Sigmoid colon (tissue), 7 donors: Measurements from ENCODE around the gene ACP6. TPM values are rescaled to one million over a fixed set of nuclear protein-coding genes. Genes with fewer than 3 reads are reported as not detected.

ENCODE experiments used
- DNase-seq: peaks from one replicate; pipeline ENCODE4 v3.0.0-alpha.2; 2019
- H3K27ac ChIP-seq, 4 donors: fragments of 200-600 bp; sonication (generic); one replicate each; pipeline ENCODE4 v1.5.1; 2016 to 2019; ENCODE audit warnings: mild to moderate bottlenecking in 1 of 4
- H3K27me3 ChIP-seq, 3 donors: fragments of 200-600 bp; sonication (generic); one replicate each; pipeline ENCODE4 v1.5.1; 2019; ENCODE audit warnings: mild to moderate bottlenecking in 1 of 3
- H3K36me3 ChIP-seq, 4 donors: fragments of 200-600 bp; sonication (generic); one replicate each; pipeline ENCODE4 v1.5.1; 2016 to 2019
- H3K4me1 ChIP-seq, 4 donors: fragments of 200-600 bp; sonication (generic); one replicate each; pipeline ENCODE4 v1.5.1; 2017 to 2019
- H3K4me3 ChIP-seq, 4 donors: fragments of 200-600 bp; sonication (generic); one replicate each; pipeline ENCODE4 v1.5.1; 2017 to 2019; ENCODE audit warnings: mild to moderate bottlenecking in 2 of 4, moderate library complexity in 1 of 4
- H3K9me3 ChIP-seq, 4 donors: fragments of 200-600 bp in 3 of 4; sonication (generic) in 3 of 4; one replicate each; pipeline versions ENCODE4 v1.5.1 to v1.6.1; 2013 to 2019
- CTCF ChIP-seq, 4 experiments: fragments of 450-650 bp in 3 of 4; fragments of 200-600 bp in 1 of 4; IDR thresholded peaks; one replicate each; pipeline ENCODE4 v1.5.1; 2016 to 2019; ENCODE audit warnings: antibody characterized with exemption in 4 of 4, mild to moderate bottlenecking in 3 of 4, moderate library complexity in 2 of 4
- EP300 ChIP-seq, 4 donors: sonication (generic); formaldehyde crosslinking; IDR thresholded peaks; one replicate each; pipeline ENCODE4 v1.6.1; 2017; ENCODE audit warnings: antibody characterized with exemption in 4 of 4
- POLR2A ChIP-seq, 2 donors: fragments of 450-650 bp; IDR thresholded peaks; one replicate each; pipeline ENCODE4 v1.6.1; 2016; ENCODE audit warnings: antibody characterized with exemption in 2 of 2, mild to moderate bottlenecking in 2 of 2, moderate library complexity in 2 of 2
- POLR2AphosphoS5 ChIP-seq, 4 donors: sonication (generic); formaldehyde crosslinking; IDR thresholded peaks; one replicate each; pipeline ENCODE4 v1.6.1; 2017; ENCODE audit warnings: antibody characterized with exemption in 4 of 4
- WGBS, 2 donors: extraction: QIAGEN DNeasy Blood & Tissue Kit; methylation state at CpG; one replicate each; pipeline ENCODE4 v1.1.7; 2013; 5-methylcytosine and 5-hydroxymethylcytosine counted together
- intact Hi-C: fragments of 100-400 bp; cut with DNase I; formaldehyde crosslinking; loops from one replicate; pipeline ENCODE4 v1.15.1; 2023
- polyA plus RNA-seq, 3 donors: library from polyadenylated mRNA; stranded (reverse); fragments of 200-250 nt; gene quantifications; one replicate each; pipeline ENCODE4 v1.2.3, GENCODE V29; 2013
- small RNA-seq, 3 donors: library from RNA; depleted of rRNA; stranded (forward); fragments of <200 nt; gene quantifications; one replicate each; pipeline ENCODE3, GENCODE V24; 2016
- total RNA-seq, 4 donors: library from RNA; depleted of rRNA; stranded (reverse); fragments of >200 nt; gene quantifications; one replicate each; pipeline ENCODE4 v1.1.0, GENCODE V29; 2016
- donor health status: healthy with polysubstance abuse.
- donor health status: Bipolar disorder and iron deficiency.
- donor health status: healthy.

Gene ACP6
- total and polyA plus RNA-seq, 7 donors, result 3.5 to 27.8 (median 14.7) TPM

GRCh38 chr1:147597010-147597409, 73.3 kb downstream of the ACP6 start:
- Histone ChIP-seq H3K27ac (no peak overlapping the region), H3K36me3 (no peaks in the 10 kb centered on the region), H3K27me3 (no peaks in the 10 kb centered on the region), H3K4me3 (no peak overlapping the region), H3K9me3 (no peaks in the 10 kb centered on the region), H3K4me1 (peaks cover 0 to 26% (median 21%) of the 10 kb centered on the region in 4 donors)
- DNase-seq, result no peak
- 90 to 97% methylated on average over 1 of the region's 1 CpG for WGBS, 2 donors
- intact Hi-C loops, result no loop called here
- TF ChIP-seq CTCF (IDR thresholded peaks at IDR 0.05), result no peak
- no peak for TF ChIP-seq POLR2AphosphoS5 (IDR thresholded peaks at IDR 0.05)
- TF ChIP-seq EP300 (IDR thresholded peaks at IDR 0.05), result no peak
- no peak for TF ChIP-seq POLR2A (IDR thresholded peaks at IDR 0.05)

Small RNA genes lying within 50 kb of the gene (small RNA-seq; reads per million reads assigned to genes)
- 0 reads per million in 3 donors for gene RN7SL261P

Other genes with a start within 250 kb of the ACP6 start
- 10 to 100 TPM; 12.8 to 21.9 (median 15.4) TPM for gene BCL9, start 129.0 kb downstream of the ACP6 start, total RNA-seq
- gene BCL9, start 129.0 kb downstream of the ACP6 start, polyA plus RNA-seq, result 10 to 100 TPM in 1 of 3 donors, 1 to 10 TPM in 2; 2.5 to 12.0 (median 3.0) TPM
- 10 to 100 TPM in 1 of 4 donors, 1 to 10 TPM in 3; 2.4 to 10.8 (median 3.7) TPM for gene GJA5, start 90.1 kb upstream of the ACP6 start, total RNA-seq
- gene GJA5, start 90.1 kb upstream of the ACP6 start, polyA plus RNA-seq, result 1 to 10 TPM in 2 of 3 donors, not detected in 1; 1.2 to 3.4 TPM
- not detected for gene GJA8, start 232.3 kb upstream of the ACP6 start, total RNA-seq
- gene GJA8, start 232.3 kb upstream of the ACP6 start, polyA plus RNA-seq, result not detected